RWPE2 (cell line): Measurements from ENCODE around the gene ANKRD50.

Experiments
- ATAC-seq: fragments of 200-7000 bp; cut with Tn5 transposase; 3 replicates; pipeline ENCODE4 v1.9.1; 2021; ENCODE audit warnings: low read depth
- DNase-seq: peaks from one replicate; pipeline ENCODE4 v3.0.0-alpha.2; 2020; ENCODE audit warnings: low spot score
- H3K27ac ChIP-seq: fragments of 450-650 bp; 2 replicates; pipeline ENCODE4 v1.5.1; 2017; ENCODE audit warnings: mild to moderate bottlenecking; ENCODE audit not compliant: poor library complexity, severe bottlenecking
- H3K27me3 ChIP-seq: fragments of 250-450 bp; sonication (Bioruptor Pico); 2 replicates; pipeline ENCODE4 v1.5.1; 2021; ENCODE audit warnings: mild to moderate bottlenecking, moderate library complexity; ENCODE audit not compliant: insufficient read depth, poor library complexity, severe bottlenecking
- H3K36me3 ChIP-seq: fragments of 250-450 bp; sonication (Bioruptor Pico); 2 replicates; pipeline ENCODE4 v1.5.1; 2020; ENCODE audit warnings: low read depth, mild to moderate bottlenecking, moderate library complexity
- H3K4me1 ChIP-seq: fragments of 250-450 bp; sonication (Bioruptor Pico); 2 replicates; pipeline ENCODE4 v1.5.1; 2021; ENCODE audit warnings: mild to moderate bottlenecking, moderate library complexity; ENCODE audit not compliant: insufficient read depth, poor library complexity, severe bottlenecking
- H3K4me3 ChIP-seq: fragments of 250-450 bp; sonication (Bioruptor Pico); 2 replicates; pipeline ENCODE4 v1.5.1; 2021; ENCODE audit warnings: mild to moderate bottlenecking, moderate library complexity; ENCODE audit not compliant: severe bottlenecking
- H3K9me3 ChIP-seq: fragments of 250-450 bp; sonication (Bioruptor Pico); 2 replicates; pipeline ENCODE4 v1.5.1; 2021; ENCODE audit warnings: mild to moderate bottlenecking, moderate library complexity; ENCODE audit not compliant: severe bottlenecking
- TF ChIP-seq, protein P1 (sequence below): fragments of 450-650 bp; IDR thresholded peaks from one replicate; pipeline ENCODE4 v1.5.1; 2017; ENCODE audit warnings: mild to moderate bottlenecking, moderate library complexity; ENCODE audit not compliant: poor library complexity, severe bottlenecking

Gene ANKRD50

DNA sequence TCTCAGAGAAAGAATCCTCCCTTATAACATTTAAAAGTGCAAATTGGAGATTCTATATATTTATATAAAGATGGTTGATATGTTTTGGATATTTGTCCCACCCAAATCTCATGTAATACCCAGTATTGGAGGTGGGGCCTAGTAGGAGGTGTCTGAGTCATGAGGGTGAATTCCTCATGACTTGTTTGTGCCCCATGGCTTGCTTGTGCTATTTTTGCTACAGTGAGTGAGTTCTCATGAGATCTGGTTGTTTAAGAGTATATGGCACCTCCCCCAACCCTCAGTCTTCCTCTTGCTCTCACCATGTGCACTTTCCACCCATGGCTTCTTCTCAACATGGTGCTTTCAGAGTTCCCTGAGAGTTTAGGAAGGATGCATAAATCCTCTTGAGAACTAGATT is 9.5 kb upstream of the ANKRD50 start:
- Histone ChIP-seq H3K27me3 (no peaks in the 10 kb centered on the region), H3K36me3 (no peaks in the 10 kb centered on the region), H3K4me1 (peaks cover 4% of the 10 kb centered on the region), H3K9me3 (no peaks in the 10 kb centered on the region), H3K4me3 (no peak overlapping the region), H3K27ac (no peak overlapping the region)
- DNase-seq (no peak), ATAC-seq (no peak)
- TF ChIP-seq, protein P1, sequence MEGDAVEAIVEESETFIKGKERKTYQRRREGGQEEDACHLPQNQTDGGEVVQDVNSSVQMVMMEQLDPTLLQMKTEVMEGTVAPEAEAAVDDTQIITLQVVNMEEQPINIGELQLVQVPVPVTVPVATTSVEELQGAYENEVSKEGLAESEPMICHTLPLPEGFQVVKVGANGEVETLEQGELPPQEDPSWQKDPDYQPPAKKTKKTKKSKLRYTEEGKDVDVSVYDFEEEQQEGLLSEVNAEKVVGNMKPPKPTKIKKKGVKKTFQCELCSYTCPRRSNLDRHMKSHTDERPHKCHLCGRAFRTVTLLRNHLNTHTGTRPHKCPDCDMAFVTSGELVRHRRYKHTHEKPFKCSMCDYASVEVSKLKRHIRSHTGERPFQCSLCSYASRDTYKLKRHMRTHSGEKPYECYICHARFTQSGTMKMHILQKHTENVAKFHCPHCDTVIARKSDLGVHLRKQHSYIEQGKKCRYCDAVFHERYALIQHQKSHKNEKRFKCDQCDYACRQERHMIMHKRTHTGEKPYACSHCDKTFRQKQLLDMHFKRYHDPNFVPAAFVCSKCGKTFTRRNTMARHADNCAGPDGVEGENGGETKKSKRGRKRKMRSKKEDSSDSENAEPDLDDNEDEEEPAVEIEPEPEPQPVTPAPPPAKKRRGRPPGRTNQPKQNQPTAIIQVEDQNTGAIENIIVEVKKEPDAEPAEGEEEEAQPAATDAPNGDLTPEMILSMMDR: no peak

DNA sequence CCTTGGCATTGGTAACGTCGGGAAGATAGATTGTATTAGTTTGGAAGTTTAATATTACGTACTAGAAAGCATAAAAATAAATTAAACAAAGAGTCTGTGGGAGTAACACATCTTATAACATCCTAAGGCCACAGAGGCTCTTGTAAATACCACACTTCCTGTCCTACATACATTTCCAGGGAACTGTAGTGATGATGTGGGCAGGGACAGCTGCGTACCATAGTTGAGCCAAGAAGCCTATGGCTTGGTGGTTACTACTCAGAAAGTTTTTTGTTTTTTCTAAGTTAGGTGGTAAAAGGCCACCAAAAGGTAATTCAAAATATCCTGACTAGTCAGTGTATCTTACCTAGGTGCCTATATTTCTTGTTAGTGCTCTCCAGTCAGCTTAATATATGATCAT is 4.6 kb upstream of the ANKRD50 start:
- no peak for DNase-seq
- TF ChIP-seq, protein P1: no peak
- Histone ChIP-seq H3K36me3 (no peaks in the 10 kb centered on the region), H3K27ac (no peak overlapping the region), H3K4me3 (no peak overlapping the region), H3K4me1 (peaks cover 3% of the 10 kb centered on the region), H3K9me3 (no peaks in the 10 kb centered on the region), H3K27me3 (no peaks in the 10 kb centered on the region)
- ATAC-seq: no peak

DNA sequence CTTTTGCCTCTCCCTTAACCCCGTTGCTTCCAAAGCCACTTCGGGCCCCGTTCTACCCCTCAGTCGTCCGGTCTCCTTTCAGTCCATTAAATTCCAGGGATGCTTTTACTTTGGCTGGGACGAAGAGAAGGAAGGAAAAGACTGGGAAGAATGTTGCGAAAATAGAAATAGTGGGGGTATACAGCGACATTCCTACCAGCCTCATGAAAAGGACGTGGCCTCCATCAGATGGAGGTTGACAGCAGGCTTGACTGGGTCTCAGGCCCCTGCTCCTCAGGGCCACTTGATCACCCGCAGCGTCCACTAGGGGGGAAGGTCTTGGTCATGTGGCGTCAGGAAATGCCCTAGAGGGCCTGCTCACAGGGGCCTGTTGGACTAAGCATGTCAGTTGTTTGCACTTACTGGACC is 657 bp upstream of the ANKRD50 start:
- TF ChIP-seq, protein P1: peak; percentile 54
- H3K9me3 ChIP-seq: no peaks in the 10 kb centered on the region
- no peaks in the 10 kb centered on the region for H3K27me3 ChIP-seq
- peak overlapping the region; percentile 88 for H3K27ac ChIP-seq
- DNase-seq (peak; percentile 52), ATAC-seq (peak; percentile 34)
- H3K36me3 ChIP-seq: peaks cover 28% of the 10 kb centered on the region
- H3K4me3 ChIP-seq: peak overlapping the region; percentile 96
- H3K4me1 ChIP-seq: peaks cover 8% of the 10 kb centered on the region

DNA sequence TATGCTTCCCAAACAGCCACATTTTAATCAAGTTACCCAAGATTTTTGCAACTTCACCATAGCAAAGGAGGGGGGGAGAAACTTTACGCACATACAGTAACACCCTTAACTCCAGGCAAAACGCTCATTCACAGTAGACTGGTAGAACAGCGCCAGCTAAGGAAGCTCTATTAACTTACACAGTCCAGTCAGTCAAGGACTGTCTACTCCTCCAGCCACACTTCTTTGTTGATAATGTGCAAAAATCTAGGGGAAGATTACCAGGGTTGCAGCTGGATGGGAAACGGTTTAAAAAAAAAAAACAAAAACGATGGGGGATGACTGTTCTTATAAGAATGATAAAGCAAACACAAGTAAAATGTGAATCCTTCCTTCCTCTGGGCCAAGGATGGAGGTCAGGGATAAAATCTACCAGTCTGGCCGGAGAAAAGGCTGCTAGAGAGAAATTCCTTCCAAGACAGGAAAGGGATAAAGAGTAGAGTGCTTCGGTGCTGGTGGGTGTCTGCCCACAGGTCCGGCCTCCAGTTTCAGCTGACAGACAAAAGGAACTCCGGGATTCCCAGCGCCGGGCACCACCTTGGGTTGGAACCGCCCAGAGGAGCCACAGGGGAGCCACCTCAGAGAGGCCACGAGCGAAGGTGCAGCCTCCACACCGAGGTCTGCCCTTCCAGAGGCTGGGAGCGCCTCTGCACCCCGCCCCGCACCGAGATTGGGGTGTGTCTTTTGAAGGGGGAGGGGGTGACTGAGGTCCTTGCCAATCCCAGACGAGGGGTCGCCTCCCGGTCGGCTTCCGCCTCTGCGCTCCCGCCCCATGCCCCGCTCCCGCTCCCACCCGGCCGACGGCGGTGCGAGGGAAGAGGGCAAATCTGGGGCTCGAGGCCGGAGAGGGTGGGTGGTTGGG is 811 bp downstream of the ANKRD50 start:
- TF ChIP-seq, protein P1: peak; percentile 42
- no peaks in the 10 kb centered on the region for H3K27me3 ChIP-seq
- H3K9me3 ChIP-seq: no peaks in the 10 kb centered on the region
- ATAC-seq: peak; percentile 55
- peak overlapping the region; percentile 88 for H3K27ac ChIP-seq
- DNase-seq: peak; percentile 73
- H3K4me3 ChIP-seq: peak overlapping the region; percentile 96
- H3K36me3 ChIP-seq: peaks cover 43% of the 10 kb centered on the region
- H3K4me1 ChIP-seq: peaks cover 17% of the 10 kb centered on the region

DNA sequence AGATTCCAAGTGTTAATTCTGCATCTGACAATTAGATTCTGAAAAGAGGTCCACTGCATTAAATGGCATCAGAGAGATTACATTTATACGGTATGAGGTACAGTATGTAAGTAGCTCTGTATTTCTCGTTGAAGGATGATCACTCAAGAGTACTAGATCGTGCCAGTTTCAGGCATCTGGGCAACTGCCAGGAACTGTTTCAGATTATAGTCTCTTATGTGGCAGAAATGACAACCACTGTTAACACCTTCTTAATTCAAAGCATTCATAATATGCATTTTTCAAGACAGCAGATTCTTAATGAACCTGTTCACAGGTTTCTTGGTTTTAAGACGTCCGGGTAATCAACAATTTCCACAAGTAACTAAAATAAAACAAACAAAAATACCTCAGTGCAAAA is 1.6 kb downstream of the ANKRD50 start:
- Histone ChIP-seq H3K9me3 (no peaks in the 10 kb centered on the region), H3K27me3 (no peaks in the 10 kb centered on the region), H3K4me1 (peaks cover 25% of the 10 kb centered on the region), H3K4me3 (peak overlapping the region; percentile 96), H3K27ac (peak overlapping the region; percentile 88), H3K36me3 (peaks cover 51% of the 10 kb centered on the region)
- ATAC-seq: no peak
- TF ChIP-seq, protein P1: no peak
- no peak for DNase-seq
